ENCODE data around the gene CSMD2. TPM values are rescaled to one million over a fixed set of nuclear protein-coding genes. Genes with fewer than 3 reads are reported as not detected.
A peak's percentile ranks its signal among the peaks of the same experiment; 100 is the strongest.

CSMD2 gene
- total and polyA plus RNA-seq, 2 donors from 2014 or later, result 0.47 TPM; not detected in 1

DNA sequence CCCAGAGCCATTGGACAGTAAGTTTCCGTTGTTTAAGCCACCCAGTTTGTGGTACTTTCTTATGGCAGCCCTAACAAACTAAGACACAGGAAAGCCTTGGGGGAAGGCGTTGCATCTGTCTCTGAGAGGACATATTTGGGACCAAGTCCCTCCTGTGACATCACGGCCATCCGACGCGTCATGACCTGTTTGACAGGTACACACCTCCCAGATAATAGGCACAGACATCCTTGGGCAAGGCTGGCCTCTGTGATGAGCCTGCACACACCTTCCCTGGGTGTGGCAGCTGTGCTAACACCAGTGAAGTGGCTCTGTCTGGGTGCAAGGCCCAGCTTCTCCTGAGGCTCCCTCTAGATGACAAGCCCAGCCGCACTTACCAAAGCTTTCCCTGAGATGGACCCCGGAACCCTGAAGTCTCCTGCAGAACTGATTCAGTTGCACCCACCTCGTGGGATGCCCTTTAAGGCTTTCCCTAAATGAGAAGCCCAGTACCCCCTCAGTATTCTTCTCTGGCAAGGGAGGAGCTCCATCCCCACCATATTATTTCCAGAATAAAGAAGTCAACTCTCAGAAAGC, 556.1 kb downstream of the CSMD2 start:
- Histone ChIP-seq H3K27ac (ENCODE audit: low read depth in 2 of 2, low read length in 2 of 2) (no peak overlapping the region), H3K36me3 (ENCODE audit: control insufficient read depth in 2 of 3, insufficient read depth in 3 of 3, low read length in 3 of 3) (no peaks in the 10 kb centered on the region), H3K9me3 (ENCODE audit: control insufficient read depth in 2 of 3, insufficient read depth in 1 of 3, low read length in 3 of 3) (no peaks in the 10 kb centered on the region), H3K4me1 (ENCODE audit: control insufficient read depth in 2 of 3, insufficient read depth in 2 of 3, low read depth in 1 of 3, low read length in 3 of 3) (no peaks in the 10 kb centered on the region), H3K4me3 (ENCODE audit: low read length in 3 of 3) (no peak overlapping the region), H3K9ac (ENCODE audit: low read length in 3 of 3) (no peak overlapping the region), H3K27me3 (ENCODE audit: control insufficient read depth, insufficient read depth, low read length) (peaks cover 2% of the 10 kb centered on the region)
- intact Hi-C loops (cut with DNase I), result no loop called here
- FAIRE-seq (no peak), DNase-seq (peak in 1 of 5 donors; percentile 49)
- TF ChIP-seq, protein P1, sequence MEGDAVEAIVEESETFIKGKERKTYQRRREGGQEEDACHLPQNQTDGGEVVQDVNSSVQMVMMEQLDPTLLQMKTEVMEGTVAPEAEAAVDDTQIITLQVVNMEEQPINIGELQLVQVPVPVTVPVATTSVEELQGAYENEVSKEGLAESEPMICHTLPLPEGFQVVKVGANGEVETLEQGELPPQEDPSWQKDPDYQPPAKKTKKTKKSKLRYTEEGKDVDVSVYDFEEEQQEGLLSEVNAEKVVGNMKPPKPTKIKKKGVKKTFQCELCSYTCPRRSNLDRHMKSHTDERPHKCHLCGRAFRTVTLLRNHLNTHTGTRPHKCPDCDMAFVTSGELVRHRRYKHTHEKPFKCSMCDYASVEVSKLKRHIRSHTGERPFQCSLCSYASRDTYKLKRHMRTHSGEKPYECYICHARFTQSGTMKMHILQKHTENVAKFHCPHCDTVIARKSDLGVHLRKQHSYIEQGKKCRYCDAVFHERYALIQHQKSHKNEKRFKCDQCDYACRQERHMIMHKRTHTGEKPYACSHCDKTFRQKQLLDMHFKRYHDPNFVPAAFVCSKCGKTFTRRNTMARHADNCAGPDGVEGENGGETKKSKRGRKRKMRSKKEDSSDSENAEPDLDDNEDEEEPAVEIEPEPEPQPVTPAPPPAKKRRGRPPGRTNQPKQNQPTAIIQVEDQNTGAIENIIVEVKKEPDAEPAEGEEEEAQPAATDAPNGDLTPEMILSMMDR (IDR thresholded peaks at IDR 0.05; ENCODE audit: borderline replicate concordance, extremely low read depth, insufficient read depth), result no peak

DNA sequence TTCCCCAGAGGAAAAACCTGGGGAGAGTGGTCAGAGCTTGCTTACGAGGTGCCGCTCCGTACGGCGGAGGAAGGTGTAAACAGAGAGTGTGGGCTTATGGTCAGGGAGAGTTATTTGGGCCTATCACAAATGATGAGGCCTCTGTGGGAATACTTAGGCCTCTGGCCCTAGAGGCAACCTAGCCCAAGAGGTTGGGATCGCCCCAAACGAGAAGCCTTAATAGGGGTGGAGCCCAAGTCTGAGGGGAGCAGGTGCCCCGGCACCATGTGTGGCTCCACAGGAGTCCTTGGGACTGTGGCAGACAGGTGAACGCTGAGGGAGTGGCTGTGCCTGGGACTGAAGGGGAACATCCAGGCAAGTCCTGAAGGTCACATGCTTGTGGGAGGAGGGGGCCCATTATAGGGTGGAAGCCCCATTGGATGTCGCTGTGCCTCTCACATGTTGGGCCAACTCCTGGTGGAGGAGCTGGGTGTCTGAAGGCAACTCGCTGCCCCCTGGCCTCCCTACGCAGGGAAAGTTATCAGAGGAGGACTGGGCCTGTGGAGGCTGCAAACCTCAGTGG, 557.5 kb downstream of the CSMD2 start:
- Histone ChIP-seq H3K27ac (ENCODE audit: low read depth in 2 of 2, low read length in 2 of 2) (no peak overlapping the region), H3K36me3 (ENCODE audit: control insufficient read depth in 2 of 3, insufficient read depth in 3 of 3, low read length in 3 of 3) (no peaks in the 10 kb centered on the region), H3K27me3 (ENCODE audit: control insufficient read depth, insufficient read depth, low read length) (no peaks in the 10 kb centered on the region), H3K9ac (ENCODE audit: low read length in 3 of 3) (no peak overlapping the region), H3K4me3 (ENCODE audit: low read length in 3 of 3) (no peak overlapping the region), H3K9me3 (ENCODE audit: control insufficient read depth in 2 of 3, insufficient read depth in 1 of 3, low read length in 3 of 3) (no peaks in the 10 kb centered on the region), H3K4me1 (ENCODE audit: control insufficient read depth in 2 of 3, insufficient read depth in 2 of 3, low read depth in 1 of 3, low read length in 3 of 3) (no peaks in the 10 kb centered on the region)
- peak in 1 of 5 donors; percentile 28 for DNase-seq
- no peak for FAIRE-seq
- TF ChIP-seq, protein P1 (IDR thresholded peaks at IDR 0.05; ENCODE audit: borderline replicate concordance, extremely low read depth, insufficient read depth), result no peak
- intact Hi-C loops (cut with DNase I), result no loop called here

- FAIRE-seq, result no peak
- no peak for DNase-seq
- no peak overlapping the region for H3K9ac ChIP-seq (ENCODE audit: low read length in 3 of 3)
- intact Hi-C loops (cut with DNase I), result no loop called here
- no peaks in the 10 kb centered on the region for H3K27me3 ChIP-seq (ENCODE audit: control insufficient read depth, insufficient read depth, low read length)
- no peak overlapping the region for H3K27ac ChIP-seq (ENCODE audit: low read depth in 2 of 2, low read length in 2 of 2)
- H3K4me3 ChIP-seq (ENCODE audit: low read length in 3 of 3), result no peak overlapping the region
- no peaks in the 10 kb centered on the region for H3K9me3 ChIP-seq (ENCODE audit: control insufficient read depth in 2 of 3, insufficient read depth in 1 of 3, low read length in 3 of 3)
- no peaks in the 10 kb centered on the region for H3K36me3 ChIP-seq (ENCODE audit: control insufficient read depth in 2 of 3, insufficient read depth in 3 of 3, low read length in 3 of 3)
- H3K4me1 ChIP-seq (ENCODE audit: control insufficient read depth in 2 of 3, insufficient read depth in 2 of 3, low read depth in 1 of 3, low read length in 3 of 3), result no peaks in the 10 kb centered on the region
- TF ChIP-seq, protein P1 (IDR thresholded peaks at IDR 0.05; ENCODE audit: borderline replicate concordance, extremely low read depth, insufficient read depth), result no peak
These were observed 558.8 kb downstream of the CSMD2 start for GRCh38 chr1:33606272-33606671.

All from kidney (tissue), 14 donors.